Omental fat pad (tissue), 4 donors: ENCODE data around the gene ARMC5. TPM values are rescaled to one million over a fixed set of nuclear protein-coding genes. Genes with fewer than 3 reads are reported as not detected.

Source experiments
- ATAC-seq: fragments of 150-250 bp; one replicate; pipeline ENCODE4 v1.9.1; 2016; ENCODE audit warnings: mild to moderate bottlenecking, moderate library complexity; ENCODE audit not compliant: low FRiP score
- DNase-seq: peaks from one replicate; pipeline ENCODE4 v3.0.0-alpha.2; 2019; ENCODE audit warnings: low spot score
- CTCF ChIP-seq, 3 donors: fragments of 450-650 bp; IDR thresholded peaks; one replicate each; pipeline ENCODE4 v1.5.1; 2016 to 2017; ENCODE audit warnings: antibody characterized with exemption in 3 of 3, mild to moderate bottlenecking in 3 of 3, moderate library complexity in 2 of 3
- total RNA-seq, 4 donors: library from RNA; depleted of rRNA; stranded (reverse); fragments of >200 nt; gene quantifications; one replicate each; pipeline ENCODE4 v1.1.0, GENCODE V29; 2016

Gene ARMC5
- total RNA-seq, 4 donors from 2014 or later: 4.6 to 15.5 (median 10.0) TPM

- ATAC-seq: no peak
- TF ChIP-seq CTCF (IDR thresholded peaks at IDR 0.05): no peak
- DNase-seq: no peak
Measured at GRCh38 chr16:31505483-31505882, 46.2 kb downstream of the ARMC5 start.

GRCh38 chr16:31507617-31507928 lies 48.3 kb downstream of the ARMC5 start:
- TF ChIP-seq CTCF (IDR thresholded peaks at IDR 0.05): no peak
- ATAC-seq: peak; percentile 8
- no peak for DNase-seq

- ATAC-seq (peak; percentile 92), DNase-seq (peak; percentile 65)
- TF ChIP-seq CTCF (IDR thresholded peaks at IDR 0.05): no peak
Measured at GRCh38 chr16:31507929-31508705, 48.8 kb downstream of the ARMC5 start, which contains the start of gene RUSF1. Gene RUSF1, minus strand, starts transcription at chr16:31508391. Its CDS starts 18 bp downstream, at chr16:31508373.

- no peak for TF ChIP-seq CTCF (IDR thresholded peaks at IDR 0.05)
- ATAC-seq: no peak
Measured at GRCh38 chr16:31508706-31509195, 49.5 kb downstream of the ARMC5 start.

GRCh38 chr16:31513126-31513525 lies 53.8 kb downstream of the ARMC5 start:
- no peak for TF ChIP-seq CTCF (IDR thresholded peaks at IDR 0.05)

More at GRCh38 chr16:31508706-31509195, 49.5 kb downstream of the ARMC5 start:
- no peak for DNase-seq

GRCh38 chr16:31513884-31514283 lies 54.6 kb downstream of the ARMC5 start:
- no peak for TF ChIP-seq CTCF (IDR thresholded peaks at IDR 0.05)
- ATAC-seq (no peak), DNase-seq (no peak)

More at GRCh38 chr16:31513126-31513525, 53.8 kb downstream of the ARMC5 start:
- ATAC-seq: no peak
- no peak for DNase-seq

Other genes with a start within 250 kb of the ARMC5 start
- gene TRIM72, start 245.4 kb upstream of the ARMC5 start, total RNA-seq: under 1 TPM in 1 of 4 donors, not detected in 3; 0.28 TPM
- gene PYDC1, start 242.4 kb upstream of the ARMC5 start, total RNA-seq: not detected
- gene ITGAM, start 199.5 kb upstream of the ARMC5 start, total RNA-seq: 10 to 100 TPM; 23.9 to 58.4 (median 38.8) TPM
- gene ITGAX, start 104.3 kb upstream of the ARMC5 start, total RNA-seq: 100 to 1,000 TPM in 1 of 4 donors, 10 to 100 TPM in 3; 11.7 to 161 (median 27.0) TPM
- gene ITGAD, start 66.2 kb upstream of the ARMC5 start, total RNA-seq: under 1 TPM in 3 of 4 donors, not detected in 1; 0.28 to 0.47 (median 0.36) TPM
- gene COX6A2, start 31.1 kb upstream of the ARMC5 start, total RNA-seq: not detected
- gene ZNF843, start 16.7 kb upstream of the ARMC5 start, total RNA-seq: 1 to 10 TPM in 3 of 4 donors, under 1 TPM in 1; 0.36 to 2.2 (median 1.5) TPM
- gene TGFB1I1, start 12.7 kb downstream of the ARMC5 start, total RNA-seq: 10 to 100 TPM; 16.1 to 33.7 (median 18.9) TPM
- gene SLC5A2, start 23.6 kb downstream of the ARMC5 start, total RNA-seq: not detected
- gene RUSF1, start 48.9 kb downstream of the ARMC5 start, total RNA-seq: 10 to 100 TPM; 35.3 to 56.7 (median 48.9) TPM
- gene AHSP, start 68.4 kb downstream of the ARMC5 start, total RNA-seq: not detected